Lung (tissue), 12 donors: ENCODE results near the gene PLLP. TPM values are rescaled to one million over a fixed set of nuclear protein-coding genes. Genes with fewer than 3 reads are reported as not detected.

ENCODE experiments used
- ATAC-seq: fragments of 200-7000 bp; cut with Tn5 transposase; one replicate; pipeline ENCODE4 v1.9.1; 2020; ENCODE audit warnings: moderate number of reproducible peaks; ENCODE audit not compliant: insufficient read depth, low FRiP score
- DNase-seq, 3 donors: peaks; one replicate each; pipeline ENCODE4 v3.0.0-alpha.2; 2013 to 2017
- H3K27ac ChIP-seq, 2 donors: one replicate each; pipeline ENCODE4 v1.5.1; 2013; ENCODE audit warnings: mild to moderate bottlenecking in 2 of 2, moderate library complexity in 2 of 2, control low read depth in 1 of 2, inconsistent platforms in 1 of 2, low read depth in 1 of 2, low read length in 1 of 2
- H3K27me3 ChIP-seq, 3 donors: one replicate each; pipeline ENCODE4 v1.5.1; 2013; ENCODE audit warnings: low read length in 2 of 3; ENCODE audit not compliant: control insufficient read depth in 3 of 3, insufficient read depth in 3 of 3
- H3K36me3 ChIP-seq, 4 donors: one replicate each; pipeline ENCODE4 v1.5.1; 2013; ENCODE audit warnings: low read length in 4 of 4, mild to moderate bottlenecking in 1 of 4, moderate library complexity in 1 of 4; ENCODE audit not compliant: control insufficient read depth in 4 of 4, insufficient read depth in 4 of 4
- H3K4me1 ChIP-seq, 5 donors: one replicate each; pipeline ENCODE4 v1.5.1; 2013; ENCODE audit warnings: low read length in 5 of 5, mild to moderate bottlenecking in 2 of 5, moderate library complexity in 1 of 5; ENCODE audit not compliant: control insufficient read depth in 5 of 5, insufficient read depth in 5 of 5
- H3K4me3 ChIP-seq: one replicate; pipeline ENCODE4 v1.5.1; 2013; ENCODE audit warnings: mild to moderate bottlenecking, control low read depth, moderate library complexity
- H3K9ac ChIP-seq, 2 donors: one replicate each; pipeline ENCODE4 v1.5.1; 2013; ENCODE audit warnings: low read length in 2 of 2, control low read depth in 1 of 2; ENCODE audit not compliant: insufficient read depth in 1 of 2
- H3K9me3 ChIP-seq, 4 donors: one replicate each; pipeline ENCODE4 v1.5.1; 2013; ENCODE audit warnings: low read length in 3 of 4, mild to moderate bottlenecking in 1 of 4, moderate library complexity in 1 of 4; ENCODE audit not compliant: control insufficient read depth in 4 of 4, insufficient read depth in 3 of 4
- WGBS, 2 donors: extraction: QIAGEN DNeasy Blood & Tissue Kit; methylation state at CpG; one replicate each; pipeline ENCODE4 v1.1.7; 2013; 5-methylcytosine and 5-hydroxymethylcytosine counted together
- polyA plus RNA-seq, 2 donors: library from polyadenylated mRNA; stranded (reverse); fragments of 200-250 nt; gene quantifications; one replicate each; pipeline ENCODE4 v1.2.1, GENCODE V29; 2013
- total RNA-seq, 2 donors: library from RNA; depleted of rRNA in 1 of 2; stranded (reverse); fragments of >200 nt in 1 of 2; gene quantifications; one replicate each; pipeline ENCODE4 v1.2.1, GENCODE V29; 2014 to 2021
- TF ChIP-seq, protein P1 (sequence below): IDR thresholded peaks from 2 replicates; pipeline ENCODE4 v1.5.1; 2012; ENCODE audit warnings: mild to moderate bottlenecking; ENCODE audit errors: control extremely low read depth, extremely low read depth
- donor health status: control.
- donor health status: control.
- donor health status: Bipolar disorder and iron deficiency.
- donor health status: healthy.
- donor health status: DM: yes; HTN: yes; CAD: no.

The PLLP gene
- total and polyA plus RNA-seq, 4 donors, result 23.8 to 98.7 (median 61.6) TPM

DNA sequence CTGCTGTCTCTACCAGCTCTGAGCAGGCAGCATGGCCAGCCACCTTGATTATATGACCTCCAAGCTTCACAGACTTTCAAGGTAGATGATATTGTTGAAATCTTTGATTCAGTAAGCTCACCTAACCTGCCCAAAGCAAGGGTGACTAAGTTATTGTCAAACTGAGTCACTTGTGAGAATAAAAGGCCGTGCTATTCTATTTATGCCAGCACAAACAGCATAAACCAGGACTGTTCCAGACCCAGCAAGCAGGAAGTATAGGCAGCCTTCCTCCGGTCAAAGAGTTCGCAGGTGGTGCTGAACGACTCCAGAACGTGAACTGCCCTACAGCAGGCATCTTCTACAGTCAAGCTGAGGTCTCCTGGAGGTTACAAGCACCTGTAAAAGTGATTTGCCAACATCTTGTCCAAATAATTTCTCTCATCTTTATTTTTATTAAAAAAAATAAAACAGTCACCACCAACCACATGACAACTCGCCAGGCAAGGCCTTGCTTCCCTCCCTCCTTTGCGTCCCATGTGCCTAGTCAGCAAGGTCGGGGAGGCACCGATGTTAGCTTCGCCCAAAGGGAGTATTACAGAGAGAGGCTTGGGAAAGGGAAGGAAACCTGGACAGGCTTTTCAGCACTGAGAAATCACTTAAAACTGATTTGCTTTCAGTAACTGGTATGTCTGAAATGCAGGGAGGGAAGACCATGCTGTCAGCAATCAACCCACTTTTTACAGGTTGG is 28.6 kb downstream of the PLLP start:
- H3K9ac ChIP-seq, result no peak overlapping the region
- no peak for DNase-seq
- 90 to 94% methylated on average over 10 of the region's 10 CpGs for WGBS, 2 donors
- H3K9me3 ChIP-seq, result no peaks in the 10 kb centered on the region
- peaks cover 10 to 34% (median 20%) of the 10 kb centered on the region in 4 donors for H3K36me3 ChIP-seq
- no peak overlapping the region for H3K4me3 ChIP-seq
- H3K27ac ChIP-seq, result no peak overlapping the region
- H3K27me3 ChIP-seq, result no peaks in the 10 kb centered on the region
- TF ChIP-seq, protein P1, sequence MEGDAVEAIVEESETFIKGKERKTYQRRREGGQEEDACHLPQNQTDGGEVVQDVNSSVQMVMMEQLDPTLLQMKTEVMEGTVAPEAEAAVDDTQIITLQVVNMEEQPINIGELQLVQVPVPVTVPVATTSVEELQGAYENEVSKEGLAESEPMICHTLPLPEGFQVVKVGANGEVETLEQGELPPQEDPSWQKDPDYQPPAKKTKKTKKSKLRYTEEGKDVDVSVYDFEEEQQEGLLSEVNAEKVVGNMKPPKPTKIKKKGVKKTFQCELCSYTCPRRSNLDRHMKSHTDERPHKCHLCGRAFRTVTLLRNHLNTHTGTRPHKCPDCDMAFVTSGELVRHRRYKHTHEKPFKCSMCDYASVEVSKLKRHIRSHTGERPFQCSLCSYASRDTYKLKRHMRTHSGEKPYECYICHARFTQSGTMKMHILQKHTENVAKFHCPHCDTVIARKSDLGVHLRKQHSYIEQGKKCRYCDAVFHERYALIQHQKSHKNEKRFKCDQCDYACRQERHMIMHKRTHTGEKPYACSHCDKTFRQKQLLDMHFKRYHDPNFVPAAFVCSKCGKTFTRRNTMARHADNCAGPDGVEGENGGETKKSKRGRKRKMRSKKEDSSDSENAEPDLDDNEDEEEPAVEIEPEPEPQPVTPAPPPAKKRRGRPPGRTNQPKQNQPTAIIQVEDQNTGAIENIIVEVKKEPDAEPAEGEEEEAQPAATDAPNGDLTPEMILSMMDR, result no peak
- ATAC-seq, result no peak
- peaks cover 0 to 7% (median 6%) of the 10 kb centered on the region in 5 donors for H3K4me1 ChIP-seq

DNA sequence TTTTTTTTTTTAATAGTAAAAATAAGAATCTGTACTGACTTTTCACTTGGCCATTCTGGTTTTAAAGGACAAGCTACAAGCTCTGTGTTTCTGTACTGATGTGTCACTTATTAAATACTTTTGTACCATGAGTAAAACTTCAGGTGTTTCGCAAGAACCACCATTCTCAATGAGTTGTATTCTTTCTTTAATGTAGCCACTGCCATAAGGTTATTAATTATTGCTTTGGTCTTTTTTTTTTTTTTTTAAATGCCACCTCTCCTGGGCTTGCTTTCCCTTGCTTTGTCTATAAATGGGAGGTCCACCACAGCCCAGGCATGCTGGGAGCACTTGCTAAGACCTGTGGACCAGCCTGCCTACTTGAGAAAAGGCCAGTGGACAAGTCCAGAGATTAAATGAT is 31.0 kb downstream of the PLLP start:
- peaks cover 18 to 47% (median 29%) of the 10 kb centered on the region in 4 donors for H3K36me3 ChIP-seq

DNA sequence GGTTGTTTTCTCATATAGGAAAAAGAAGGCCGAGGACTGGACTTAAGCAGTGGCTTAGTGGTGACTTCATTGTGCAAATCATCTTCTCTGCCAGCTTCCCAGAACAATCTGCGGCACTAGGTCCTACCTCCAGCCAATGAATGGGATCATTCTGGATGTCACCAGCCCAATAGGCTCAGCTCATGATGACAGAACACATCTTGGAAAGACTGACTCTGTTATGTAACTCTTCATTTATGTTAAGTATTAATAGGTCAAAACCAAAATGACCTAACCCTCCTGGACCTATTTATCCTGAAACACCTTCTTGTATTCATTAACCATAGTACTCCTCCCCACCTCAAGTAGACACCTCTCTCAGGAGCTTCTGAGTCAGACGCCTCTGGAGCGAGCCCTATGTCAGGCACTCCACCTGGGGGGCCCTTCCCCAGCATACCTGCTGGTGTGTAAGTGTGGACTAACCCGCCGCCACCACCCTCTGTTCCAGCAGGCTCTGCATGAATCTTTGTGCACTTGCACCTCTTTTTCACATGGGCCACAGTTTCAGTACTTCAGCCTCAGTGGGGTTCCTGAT is 32.2 kb downstream of the PLLP start:
- Histone ChIP-seq H3K27ac (peak overlapping the region in 1 of 2 donors; percentile 70), H3K9me3 (no peaks in the 10 kb centered on the region), H3K36me3 (peaks cover 18 to 41% (median 30%) of the 10 kb centered on the region in 4 donors), H3K9ac (no peak overlapping the region), H3K4me1 (peaks cover 0 to 2% (median 0%) of the 10 kb centered on the region in 5 donors), H3K4me3 (no peak overlapping the region), H3K27me3 (no peaks in the 10 kb centered on the region)
- ATAC-seq (peak; percentile 79), DNase-seq (no peak)
- TF ChIP-seq, protein P1, result no peak
- WGBS, 2 donors, result 77 to 91% methylated on average over 6 of the region's 6 CpGs

More for the DNA sequence above, 31.0 kb downstream of the PLLP start:
- Histone ChIP-seq H3K9ac (no peak overlapping the region), H3K27ac (peak overlapping the region in 1 of 2 donors; percentile 36), H3K9me3 (no peaks in the 10 kb centered on the region), H3K4me1 (peaks cover 0 to 2% (median 0%) of the 10 kb centered on the region in 5 donors), H3K27me3 (no peaks in the 10 kb centered on the region), H3K4me3 (no peak overlapping the region)
- peak in 1 of 3 donors; percentile 32 for DNase-seq
- TF ChIP-seq, protein P1, result no peak
- ATAC-seq, result no peak
- WGBS, 2 donors, result 88 to 91% methylated on average over 1 of the region's 1 CpG
